GF-D8 (cell line): Measurements from ENCODE around the gene CHP1.
"Not testable (repeated sequence)": the region's sequence is repeated elsewhere in the genome, so short reads cannot be mapped to it uniquely, and the experiment has no call there.

Source experiments
- DNase-seq: peaks from one replicate; lab custom pipeline; 2025; lab: John Stamatoyannopoulos, UW

CHP1 gene

GRCh38 chr15:41256577-41257038, 25.5 kb downstream of the CHP1 start:
- DNase-seq = no peak

GRCh38 chr15:41258750-41259471, 27.8 kb downstream of the CHP1 start:
- DNase-seq = peak; percentile 17

GRCh38 chr15:41259546-41260189, 28.6 kb downstream of the CHP1 start:
- no peak for DNase-seq

GRCh38 chr15:41260924-41261323, 29.9 kb downstream of the CHP1 start:
- not testable (repeated sequence) for DNase-seq

- no peak for DNase-seq
Observed at GRCh38 chr15:41262571-41262970, 31.5 kb downstream of the CHP1 start.

- DNase-seq = no peak
Observed at GRCh38 chr15:41263891-41264351, 32.9 kb downstream of the CHP1 start.

- no peak for DNase-seq
Observed at GRCh38 chr15:41269887-41270286, 38.8 kb downstream of the CHP1 start.

- DNase-seq = no peak
Observed at GRCh38 chr15:41276831-41277230, 45.8 kb downstream of the CHP1 start.

GRCh38 chr15:41278319-41278718, 47.3 kb downstream of the CHP1 start:
- DNase-seq = no peak

GRCh38 chr15:41279535-41280283, 48.6 kb downstream of the CHP1 start:
- DNase-seq = no peak

- no peak for DNase-seq
Observed at GRCh38 chr15:41281236-41281635, 50.2 kb downstream of the CHP1 start.

- not testable (repeated sequence) for DNase-seq
Observed at GRCh38 chr15:41282436-41282835, 51.4 kb downstream of the CHP1 start.

- DNase-seq = not testable (repeated sequence)
Observed at GRCh38 chr15:41282980-41283652, 52.0 kb downstream of the CHP1 start.

GRCh38 chr15:41283653-41284426, 52.8 kb downstream of the CHP1 start:
- DNase-seq = peak; percentile 87

GRCh38 chr15:41284427-41285177, 53.5 kb downstream of the CHP1 start:
- DNase-seq = no peak

GRCh38 chr15:41285285-41285684, 54.2 kb downstream of the CHP1 start:
- no peak for DNase-seq

GRCh38 chr15:41286665-41287333, 55.7 kb downstream of the CHP1 start:
- no peak for DNase-seq

GRCh38 chr15:41288464-41288863, 57.4 kb downstream of the CHP1 start:
- no peak for DNase-seq

- no peak for DNase-seq
Observed at GRCh38 chr15:41289953-41290352, 58.9 kb downstream of the CHP1 start.

GRCh38 chr15:41291065-41291631, 60.1 kb downstream of the CHP1 start:
- DNase-seq = no peak
